ENCODE data around the gene CFAP100.

CFAP100 gene

GRCh38 chr3:126378341-126378751 lies 16.4 kb upstream of the CFAP100 start:
- Histone ChIP-seq H3K36me3 (ENCODE audit: control insufficient read depth in 2 of 2, insufficient read depth in 1 of 2, low read length in 2 of 2) (no peaks in the 10 kb centered on the region), H3K9me3 (ENCODE audit: control insufficient read depth, insufficient read depth, low read depth, low read length) (no peaks in the 10 kb centered on the region), H3K27ac (ENCODE audit: extremely low read depth, low read depth, low read length) (no peak overlapping the region), H3K4me1 (ENCODE audit: control insufficient read depth, insufficient read depth, low read length) (no peaks in the 10 kb centered on the region), H3K4me3 (ENCODE audit: low read depth, low read length) (no peak overlapping the region)
- TF ChIP-seq GFI1B (tag by site-specific recombination; IDR thresholded peaks at IDR 0.05) = no peak
- no peak for TF ChIP-seq ZNF214 (tag by site-specific recombination; IDR thresholded peaks at IDR 0.05; ENCODE audit: borderline replicate concordance)
- TF ChIP-seq ZFP41 (tag by site-specific recombination; IDR thresholded peaks at IDR 0.05; ENCODE audit: borderline replicate concordance) = no peak
- TF ChIP-seq ZNF837 (tag by site-specific recombination; IDR thresholded peaks at IDR 0.05) = no peak
- TF ChIP-seq ZNF174 (tag by site-specific recombination; IDR thresholded peaks at IDR 0.05) = no peak
- no peak for TF ChIP-seq ZNF514 (tag by site-specific recombination; IDR thresholded peaks at IDR 0.05)
- POLR2A ChIA-PET = no interaction called here
- CTCF ChIA-PET = interaction anchor here (0.8 kb wide), 1 partner anchor 121 kb away, joined by 3 read pairs; no protein-coding TSS in a partner anchor

DNA sequence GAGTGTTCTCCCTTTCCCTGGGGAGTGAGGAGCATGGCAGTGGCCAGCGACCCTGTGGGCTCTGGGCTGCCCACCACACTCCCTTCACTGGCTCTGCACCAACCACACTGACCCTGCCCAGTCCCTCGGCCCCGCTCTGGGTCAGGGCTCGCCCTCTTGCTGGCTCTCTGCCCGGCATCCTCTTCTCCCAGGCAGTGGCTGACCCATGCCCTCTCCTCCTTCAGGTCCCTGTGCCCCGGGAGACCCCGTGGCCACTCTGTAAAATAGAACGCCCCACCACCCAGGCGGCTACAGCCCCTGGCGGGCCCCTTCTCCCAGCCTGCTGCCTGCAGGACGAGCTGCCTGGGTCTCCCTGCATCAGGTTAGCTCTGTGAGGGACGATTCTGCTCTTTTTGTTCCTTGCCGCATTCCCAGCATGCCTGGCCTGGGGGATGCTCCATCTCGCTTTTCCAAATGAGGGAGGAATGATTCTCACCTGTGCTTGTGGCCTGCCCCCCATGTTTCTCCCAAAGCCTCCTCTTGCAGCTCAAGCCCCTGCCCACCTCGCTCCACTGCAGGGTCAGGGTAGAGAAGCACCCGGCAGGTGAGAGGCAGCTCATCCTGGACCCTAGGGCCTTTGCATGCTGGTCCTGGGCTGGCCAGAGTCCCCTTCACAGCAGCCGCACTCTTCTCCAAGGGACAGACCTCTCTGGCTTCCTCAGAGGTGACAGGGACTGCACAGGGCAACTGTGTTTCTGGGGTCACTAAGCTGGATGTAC lies 14.5 kb upstream of the CFAP100 start:
- Histone ChIP-seq H3K4me1 (ENCODE audit: control insufficient read depth, insufficient read depth, low read length) (no peaks in the 10 kb centered on the region), H3K9me3 (ENCODE audit: control insufficient read depth, insufficient read depth, low read depth, low read length) (no peaks in the 10 kb centered on the region), H3K27ac (ENCODE audit: extremely low read depth, low read depth, low read length) (no peak overlapping the region), H3K4me3 (ENCODE audit: low read depth, low read length) (no peak overlapping the region), H3K36me3 (ENCODE audit: control insufficient read depth in 2 of 2, insufficient read depth in 1 of 2, low read length in 2 of 2) (no peaks in the 10 kb centered on the region)
- TF ChIP-seq ZFP37 (tag by site-specific recombination; IDR thresholded peaks at IDR 0.05) (no peak), ZNF292 (tag by site-specific recombination; IDR thresholded peaks at IDR 0.05; ENCODE audit: borderline replicate concordance, low read depth) (no peak), SP7 (tag by site-specific recombination; IDR thresholded peaks at IDR 0.05) (no peak), ZNF311 (tag by site-specific recombination; IDR thresholded peaks at IDR 0.05; ENCODE audit: borderline replicate concordance) (no peak), ZNF792 (tag by site-specific recombination; IDR thresholded peaks at IDR 0.05) (no peak)
- ChIA-PET POLR2A (interaction anchor here (1.2 kb wide), 1 partner anchor 15 kb away, joined by 3 read pairs; no protein-coding TSS in a partner anchor), CTCF (no interaction called here)

DNA sequence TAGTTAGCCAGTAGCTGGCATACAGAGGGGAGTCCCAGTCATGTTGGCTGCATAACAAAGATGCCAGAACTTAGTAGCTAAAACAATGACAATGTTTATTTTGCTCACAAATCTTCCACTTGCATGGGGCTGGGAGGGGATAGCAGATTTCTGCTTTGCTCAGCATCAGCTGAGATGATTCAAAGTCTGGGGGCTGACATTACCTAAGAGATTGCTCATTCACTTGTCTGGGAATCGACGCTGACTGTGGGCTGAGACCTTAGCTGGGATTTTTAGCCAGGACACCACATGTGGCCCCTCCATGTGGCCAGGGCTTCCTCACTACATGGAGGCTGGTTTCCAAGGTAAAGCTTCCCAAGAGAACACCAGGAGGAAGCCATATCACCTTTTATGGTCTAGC lies 12.7 kb upstream of the CFAP100 start:
- ChIA-PET POLR2A (no interaction called here), CTCF (interaction anchor here (0.7 kb wide), 1 partner anchor 120 kb away, joined by 3 read pairs; no protein-coding TSS in a partner anchor)
- no peaks in the 10 kb centered on the region for H3K36me3 ChIP-seq (ENCODE audit: control insufficient read depth in 2 of 2, insufficient read depth in 1 of 2, low read length in 2 of 2)
- TF ChIP-seq ZNF791 (tag by site-specific recombination; IDR thresholded peaks at IDR 0.05) (no peak), ZNF76 (tag by site-specific recombination; IDR thresholded peaks at IDR 0.05; ENCODE audit: borderline replicate concordance, low read depth) (no peak), ZNF544 (tag by site-specific recombination; IDR thresholded peaks at IDR 0.05) (no peak), ZNF274 (IDR thresholded peaks at IDR 0.05; ENCODE audit: low read length) (no peak), ZNF274 (tag by site-specific recombination; IDR thresholded peaks at IDR 0.05; ENCODE audit: borderline replicate concordance) (no peak), ZNF704 (tag by site-specific recombination; IDR thresholded peaks at IDR 0.05) (no peak), ZNF596 (tag by site-specific recombination; IDR thresholded peaks at IDR 0.05) (no peak), PRDM10 (tag by site-specific recombination; IDR thresholded peaks at IDR 0.05) (no peak), ZNF558 (tag by site-specific recombination; IDR thresholded peaks at IDR 0.05) (no peak)
- no peaks in the 10 kb centered on the region for H3K9me3 ChIP-seq (ENCODE audit: control insufficient read depth, insufficient read depth, low read depth, low read length)
- H3K4me3 ChIP-seq (ENCODE audit: low read depth, low read length) = no peak overlapping the region
- no peak overlapping the region for H3K27ac ChIP-seq (ENCODE audit: extremely low read depth, low read depth, low read length)
- no peaks in the 10 kb centered on the region for H3K4me1 ChIP-seq (ENCODE audit: control insufficient read depth, insufficient read depth, low read length)
